Stimulated activated CD8-positive, alpha-beta memory T cell treated with anti-CD3 and anti-CD28 coated beads, Interleukin-15, amount 100 ng/mL, for 48 hours (primary cell): Measurements from ENCODE around the gene RASSF6.
"Not testable (repeated sequence)": the region's sequence is repeated elsewhere in the genome, so short reads cannot be mapped to it uniquely, and the experiment has no call there.

Experiments used
- DNase-seq, 2 donors: peaks; one replicate each; pipeline ENCODE4 v3.0.0-alpha.2; 2020; ENCODE audit warnings: low read depth in 2 of 2

RASSF6 gene

GRCh38 chr4:73577371-73577770, 42.9 kb downstream of the RASSF6 start:
- no peak for DNase-seq

DNA sequence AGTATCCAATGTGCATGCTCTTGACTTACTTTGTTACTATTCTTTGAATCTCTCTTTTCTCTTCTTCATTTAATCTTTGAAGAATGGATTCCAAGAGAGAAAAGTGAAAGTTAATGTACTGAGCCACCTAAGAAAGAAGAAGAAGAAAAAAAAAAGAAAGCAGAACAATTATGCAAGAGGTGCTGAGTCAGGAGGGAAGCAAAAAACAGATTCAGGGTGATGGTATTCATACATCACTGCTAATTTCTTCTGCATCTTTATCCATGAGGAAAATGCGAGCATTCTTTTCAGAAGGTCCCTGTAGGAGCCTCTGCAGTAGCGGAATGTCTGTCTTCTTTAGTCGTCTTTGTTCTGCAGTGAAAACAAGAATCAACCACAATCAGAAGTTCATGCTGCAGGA, 43.9 kb downstream of the RASSF6 start:
- no peak for DNase-seq

DNA sequence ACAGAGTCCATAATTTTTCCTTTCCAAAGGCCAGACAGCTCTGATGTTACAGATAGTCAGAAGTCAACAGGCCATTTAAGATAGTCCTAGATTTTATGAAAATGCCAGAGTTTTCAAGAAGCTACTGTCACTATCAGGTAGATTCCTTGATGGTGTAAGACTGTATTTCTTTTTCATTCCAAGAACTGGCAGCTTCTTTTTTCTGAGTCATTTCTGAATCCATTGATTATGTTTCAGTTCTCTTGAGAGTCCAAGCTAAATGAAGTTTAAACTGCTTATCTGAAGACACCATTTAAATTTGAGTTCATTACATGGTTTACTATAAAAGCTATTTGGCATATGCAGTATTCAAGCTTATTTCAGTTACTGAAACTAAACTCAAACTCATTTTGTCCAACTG, 44.6 kb downstream of the RASSF6 start:
- no peak for DNase-seq

DNA sequence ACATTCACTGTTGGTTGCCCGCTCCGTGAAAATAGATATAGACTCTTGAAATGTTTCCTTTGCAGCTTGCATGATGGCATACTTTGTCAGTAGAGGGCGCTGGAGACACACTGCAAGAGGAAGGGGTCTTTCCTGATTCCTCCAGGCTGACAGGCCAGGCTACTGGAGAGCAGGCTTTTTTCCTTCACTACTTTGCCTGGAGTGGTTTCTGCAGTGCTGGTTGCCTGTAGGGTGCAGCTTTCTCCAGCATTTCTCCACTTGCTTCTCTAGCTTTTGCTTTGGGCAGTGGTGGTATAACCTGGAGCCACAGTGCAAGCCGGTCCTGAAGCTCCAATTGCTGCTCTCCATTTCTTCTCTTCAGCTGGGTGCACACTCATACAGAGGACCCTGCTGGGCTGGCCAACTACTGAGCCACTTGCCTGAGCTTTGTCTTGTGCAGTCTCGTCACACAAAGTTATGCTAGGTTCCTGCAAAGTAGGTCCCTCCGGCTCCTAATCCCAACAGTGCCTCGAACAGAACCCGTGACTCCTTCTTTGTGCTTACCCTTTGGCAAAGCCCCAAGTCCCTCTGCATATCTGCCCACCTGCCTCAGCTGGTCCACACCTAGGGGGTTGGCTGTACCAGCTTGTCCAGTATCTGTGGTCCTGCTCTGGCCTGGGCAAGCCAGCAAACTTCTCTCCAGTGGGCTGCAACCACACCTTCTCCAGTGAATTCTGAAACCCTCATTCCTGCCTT, 46.3 kb downstream of the RASSF6 start:
- DNase-seq, result no peak

DNA sequence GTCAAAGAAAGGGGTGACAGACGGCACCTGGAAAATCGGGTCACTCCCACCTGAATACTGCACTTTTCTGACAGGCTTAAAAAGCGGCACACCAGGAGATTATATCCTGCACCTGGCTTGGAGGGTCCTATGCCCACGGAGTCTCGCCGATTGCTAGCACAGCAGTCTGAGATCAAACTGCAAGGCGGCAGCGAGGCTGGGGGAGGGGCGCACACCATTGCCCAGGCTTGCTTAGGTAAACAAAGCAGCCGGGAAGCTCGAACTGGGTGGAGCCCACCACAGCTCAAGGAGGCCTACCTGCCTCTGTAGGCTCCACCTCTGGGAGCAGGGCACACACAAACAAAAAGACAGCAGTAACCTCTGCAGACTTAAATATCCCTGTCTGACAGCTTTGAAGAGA, 69.4 kb downstream of the RASSF6 start:
- not testable (repeated sequence) for DNase-seq

DNA sequence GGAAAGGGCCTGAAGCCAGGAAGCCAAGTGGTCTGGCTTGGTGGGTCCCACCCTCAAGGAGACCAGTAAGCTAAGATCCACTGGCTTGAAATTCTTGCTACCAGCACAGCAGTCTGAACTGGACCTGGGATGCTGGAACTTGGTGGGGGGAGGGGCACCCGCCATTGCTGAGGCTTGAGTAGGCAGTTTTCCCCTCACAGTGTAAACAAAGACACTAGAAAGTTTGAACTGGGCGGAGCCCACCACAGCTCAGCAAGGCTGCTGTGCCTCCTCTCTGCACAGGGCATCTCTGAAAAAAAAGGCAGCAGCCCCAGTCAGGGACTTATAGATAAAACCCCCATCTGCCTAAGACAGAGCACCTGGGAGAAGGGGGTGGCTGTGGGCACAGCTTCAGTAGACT, 75.6 kb downstream of the RASSF6 start:
- no peak for DNase-seq

DNA sequence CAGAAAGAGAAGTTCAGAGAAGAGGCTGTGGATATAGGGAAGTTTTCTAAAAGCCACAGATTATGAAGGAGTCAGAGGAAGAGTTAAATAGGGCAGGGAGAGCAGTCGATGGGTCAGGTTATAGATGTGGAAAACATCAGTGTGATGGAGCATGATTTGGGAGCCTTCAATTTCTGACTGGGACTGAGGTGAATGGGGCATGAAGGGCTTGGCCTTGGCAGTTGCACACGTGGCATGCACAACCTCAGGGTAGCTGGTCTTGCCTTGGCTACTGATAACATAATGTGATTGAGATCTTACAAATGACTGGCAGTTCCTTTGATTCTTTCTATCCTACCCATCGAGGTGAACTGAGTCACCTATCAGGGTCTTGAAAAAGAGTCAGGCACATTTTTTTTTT, 79.0 kb downstream of the RASSF6 start:
- no peak for DNase-seq

GRCh38 chr4:73540826-73541225, 79.4 kb downstream of the RASSF6 start:
- DNase-seq, result no peak

DNA sequence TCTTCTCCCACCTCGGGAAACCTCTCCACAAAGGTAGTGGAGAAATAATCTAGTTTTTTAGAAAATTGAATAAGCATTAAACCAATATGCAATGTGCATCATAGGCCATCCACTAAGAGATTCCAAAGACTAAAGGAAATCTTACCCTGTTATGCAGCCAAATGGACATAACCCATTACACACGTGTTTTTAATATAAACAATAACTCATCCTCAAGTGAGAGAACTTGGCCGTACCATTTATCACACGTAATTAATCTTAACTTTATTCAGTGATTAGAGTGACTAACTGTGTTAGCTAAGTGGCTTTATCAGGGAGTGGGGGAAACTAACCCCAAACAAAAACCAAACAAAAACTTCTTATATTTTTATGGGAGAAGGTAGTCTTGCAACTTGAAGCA, 80.8 kb downstream of the RASSF6 start:
- no peak for DNase-seq

GRCh38 chr4:73538162-73538561, 82.1 kb downstream of the RASSF6 start:
- DNase-seq, result no peak

GRCh38 chr4:73533515-73534422, 86.5 kb downstream of the RASSF6 start:
- no peak for DNase-seq

- no peak for DNase-seq
These were observed 92.1 kb downstream of the RASSF6 start for GRCh38 chr4:73528171-73528570.

DNA sequence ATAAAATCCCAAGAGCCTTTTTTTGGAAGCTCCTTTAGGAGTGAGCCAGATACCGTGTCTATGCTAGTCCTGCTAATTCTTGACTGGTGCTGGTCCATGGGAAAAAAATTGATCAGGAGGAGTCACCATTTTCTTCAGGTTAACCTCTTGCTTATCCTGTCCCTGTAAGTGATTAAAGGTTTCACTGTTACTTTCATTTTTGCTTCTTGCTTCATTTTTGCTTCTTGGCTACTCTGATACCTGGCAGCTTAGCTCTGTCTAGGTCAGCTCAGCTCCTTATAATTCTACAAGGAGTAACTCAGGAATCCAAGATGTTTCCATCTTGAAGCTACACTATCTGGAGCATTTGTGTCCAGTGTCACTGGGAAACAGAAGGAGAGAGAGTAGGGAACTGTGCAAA, 93.0 kb downstream of the RASSF6 start:
- DNase-seq, result no peak

- DNase-seq, result no peak
These were observed 94.6 kb downstream of the RASSF6 start for GRCh38 chr4:73525611-73526010.

DNA sequence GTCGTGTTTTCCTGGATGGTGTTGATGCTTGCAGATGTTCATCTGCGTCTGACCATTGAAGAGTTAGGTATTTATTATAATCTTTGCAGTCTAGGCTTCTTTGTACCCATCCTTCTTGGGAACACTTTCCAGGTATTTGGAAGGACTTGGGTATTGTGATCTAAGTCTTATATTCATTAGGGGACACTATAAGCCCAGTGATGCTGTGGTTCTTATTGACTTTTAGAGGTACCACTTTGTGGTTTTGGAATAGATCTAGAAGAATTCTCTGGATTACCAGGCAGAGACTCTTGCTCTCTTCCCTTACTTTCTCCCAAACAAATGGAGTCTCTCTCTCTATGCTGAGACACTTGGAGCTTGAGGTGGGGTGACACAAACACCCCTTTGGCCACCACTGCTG, 97.1 kb downstream of the RASSF6 start:
- no peak for DNase-seq
